Activated T-helper 2 cell treated with anti-CD3 and anti-CD28 coated beads, Interferon-gamma antibody, Interleukin-2, Interleukin-4, amounts not matched to agents 10 μg/mL and 5 μg/mL and 100 μg/mL, durations not matched to agents 14 hours and 24 hours and 36 hours (primary cell): Measurements from ENCODE around the gene CNNM4. TPM values are rescaled to one million over a fixed set of nuclear protein-coding genes. Genes with fewer than 3 reads are reported as not detected.
A peak's percentile ranks its signal among the peaks of the same experiment; 100 is the strongest.
"Not testable (repeated sequence)": the region's sequence is repeated elsewhere in the genome, so short reads cannot be mapped to it uniquely, and the experiment has no call there.

Experiments used
- DNase-seq: peaks from one replicate; pipeline ENCODE4 v3.0.0; 2021; ENCODE audit warnings: low spot score
- H3K27ac Mint-ChIP-seq: one replicate; pipeline ENCODE4 v1.8.0; 2021; ENCODE audit warnings: mixed read lengths
- H3K27me3 Mint-ChIP-seq: one replicate; pipeline ENCODE4 v1.8.0; 2021; ENCODE audit warnings: low read depth, mixed read lengths
- H3K36me3 Mint-ChIP-seq: one replicate; pipeline ENCODE4 v1.8.0; 2021; ENCODE audit warnings: low read depth, mixed read lengths
- H3K4me1 Mint-ChIP-seq: one replicate; pipeline ENCODE4 v1.8.0; 2021; ENCODE audit warnings: low read depth, mixed read lengths
- H3K4me3 Mint-ChIP-seq: one replicate; pipeline ENCODE4 v1.8.0; 2021; ENCODE audit warnings: low read depth, mild to moderate bottlenecking, moderate library complexity, mixed read lengths
- H3K9me3 Mint-ChIP-seq: one replicate; pipeline ENCODE4 v1.8.0; 2021; ENCODE audit warnings: mixed read lengths
- intact Hi-C: fragments of 100-400 bp; cut with micrococcal nuclease; formaldehyde crosslinking; loops from one replicate; pipeline ENCODE4 v1.15.1; 2023
- total RNA-seq: library from RNA; stranded (reverse); gene quantifications from 2 replicates; pipeline ENCODE4 v1.2.3, GENCODE V29; 2022

CNNM4 gene
- total RNA-seq, 1 donor from 2014 or later: 10.1 TPM

DNA sequence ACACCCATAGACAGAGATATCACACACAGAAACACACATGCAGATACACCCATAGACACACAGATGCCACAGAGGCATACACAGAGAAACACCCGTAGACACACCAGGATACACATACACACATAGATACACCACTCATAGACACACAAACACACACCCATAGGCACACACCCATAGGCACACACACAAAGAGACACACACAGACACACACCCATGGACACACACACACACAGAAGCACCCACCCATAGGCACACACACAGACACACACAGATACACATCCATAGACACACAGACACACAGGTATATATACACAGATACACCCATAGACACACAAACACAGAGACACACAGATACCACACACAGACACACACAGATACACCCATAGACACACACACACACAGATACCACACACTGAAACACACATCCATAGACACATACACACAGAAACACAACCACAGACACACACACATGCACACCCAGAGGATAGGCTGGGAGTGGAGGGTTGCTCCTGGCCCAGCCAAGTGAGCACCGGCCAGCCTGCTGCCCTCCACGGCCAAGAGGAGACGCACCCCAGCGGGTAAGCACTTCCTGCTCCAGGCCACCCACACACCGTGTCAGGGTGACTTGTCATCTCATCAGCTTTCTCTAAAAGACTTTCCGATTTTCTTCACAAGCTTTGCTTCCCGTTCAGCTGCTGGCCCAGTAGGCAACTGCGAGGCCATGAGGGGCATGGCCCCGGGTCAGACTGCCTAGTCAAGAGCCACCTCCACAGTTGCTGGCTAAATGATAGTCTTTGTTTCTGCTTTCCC, 41.3 kb downstream of the CNNM4 start:
- no peaks in the 10 kb centered on the region for H3K27me3 Mint-ChIP-seq
- no peak overlapping the region for H3K27ac Mint-ChIP-seq
- intact Hi-C loops: loop anchor here (5.0 kb wide), 2 partner anchors 40 to 165 kb away; partner anchors contain the start of genes CNNM4 and KANSL3
- peaks cover 4% of the 10 kb centered on the region for H3K36me3 Mint-ChIP-seq
- H3K4me1 Mint-ChIP-seq: peaks cover 8% of the 10 kb centered on the region
- H3K4me3 Mint-ChIP-seq: no peak overlapping the region
- H3K9me3 Mint-ChIP-seq: no peaks in the 10 kb centered on the region
- DNase-seq: no peak

DNA sequence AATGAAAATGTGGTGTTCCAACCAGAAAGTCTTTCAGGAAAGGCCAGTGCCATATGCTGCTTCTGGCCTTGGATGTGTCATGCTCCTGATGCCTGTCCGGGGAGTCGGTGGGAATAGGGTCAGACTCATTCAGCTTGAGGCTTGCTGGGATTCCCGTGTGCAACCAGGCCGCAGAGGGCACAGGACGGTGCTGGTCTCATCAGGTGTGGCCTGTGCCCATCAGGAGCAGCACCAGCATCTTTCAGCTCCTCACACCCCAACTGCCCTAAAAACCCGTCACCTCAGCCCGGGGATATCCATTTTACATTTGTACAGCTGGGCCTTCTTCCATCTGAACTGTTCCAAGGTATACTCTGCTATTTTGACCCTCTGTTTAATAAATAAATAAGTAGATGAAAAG, 42.0 kb downstream of the CNNM4 start:
- H3K27me3 Mint-ChIP-seq: no peaks in the 10 kb centered on the region
- H3K4me3 Mint-ChIP-seq: no peak overlapping the region
- peaks cover 9% of the 10 kb centered on the region for H3K4me1 Mint-ChIP-seq
- intact Hi-C loops: loop anchor here (5.0 kb wide), 2 partner anchors 40 to 165 kb away; partner anchors contain the start of genes CNNM4 and KANSL3
- DNase-seq: no peak
- peaks cover 4% of the 10 kb centered on the region for H3K36me3 Mint-ChIP-seq
- H3K9me3 Mint-ChIP-seq: no peaks in the 10 kb centered on the region
- H3K27ac Mint-ChIP-seq: no peak overlapping the region

DNA sequence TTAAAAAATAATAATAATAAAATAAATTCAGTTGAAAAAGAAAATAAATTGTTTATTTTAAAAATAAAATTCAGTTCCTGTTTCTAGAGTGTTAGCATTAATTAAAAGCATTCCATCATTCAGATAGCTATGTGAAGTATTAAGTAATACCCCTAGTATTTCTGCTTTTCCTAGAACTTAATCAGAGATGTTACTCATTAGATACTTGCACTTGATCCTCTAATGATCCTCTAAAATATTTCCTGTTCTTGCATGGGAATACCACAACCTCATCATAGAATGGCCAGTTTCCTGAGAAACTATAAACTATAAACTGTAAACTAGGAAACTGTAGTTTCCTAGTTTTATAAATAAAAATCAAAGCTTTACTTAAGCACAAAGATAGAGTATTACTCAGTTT, 44.3 kb downstream of the CNNM4 start:
- peaks cover 11% of the 10 kb centered on the region for H3K4me1 Mint-ChIP-seq
- no peak for DNase-seq
- no peak overlapping the region for H3K4me3 Mint-ChIP-seq
- no peaks in the 10 kb centered on the region for H3K27me3 Mint-ChIP-seq
- no peak overlapping the region for H3K27ac Mint-ChIP-seq
- H3K36me3 Mint-ChIP-seq: peaks cover 4% of the 10 kb centered on the region
- intact Hi-C loops: loop anchor here (5.0 kb wide), 2 partner anchors 43 to 168 kb away; partner anchors contain the start of genes CNNM4 and KANSL3
- H3K9me3 Mint-ChIP-seq: no peaks in the 10 kb centered on the region

DNA sequence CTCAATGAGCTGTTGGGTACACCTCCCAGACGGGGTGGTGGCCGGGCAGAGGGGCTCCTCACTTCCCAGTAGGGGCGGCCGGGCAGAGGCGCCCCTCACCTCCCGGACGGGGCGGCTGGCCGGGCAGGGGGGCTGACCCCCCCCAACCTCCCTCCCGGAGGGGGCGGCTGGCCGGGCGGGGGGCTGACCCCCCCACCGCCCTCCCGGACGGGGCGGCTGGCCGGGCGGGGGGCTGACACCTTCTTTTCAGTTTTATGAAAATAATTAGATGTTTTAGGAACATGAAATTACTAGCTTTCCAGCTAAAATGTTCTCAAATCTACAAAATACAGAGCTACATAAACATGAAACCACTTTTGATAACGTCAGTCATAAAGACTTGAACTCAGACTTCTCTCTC, 45.2 kb downstream of the CNNM4 start:
- H3K36me3 Mint-ChIP-seq, H3K9me3 Mint-ChIP-seq, H3K27ac Mint-ChIP-seq, DNase-seq, H3K27me3 Mint-ChIP-seq, H3K4me3 Mint-ChIP-seq, intact Hi-C loops: not testable (repeated sequence)
- peaks cover 12% of the 10 kb centered on the region for H3K4me1 Mint-ChIP-seq

GRCh38 chr2:96806468-96807126, 45.9 kb downstream of the CNNM4 start:
- intact Hi-C loops: no loop called here
- H3K4me3 Mint-ChIP-seq: no peak overlapping the region

GRCh38 chr2:96807127-96807471, 46.4 kb downstream of the CNNM4 start:
- H3K27me3 Mint-ChIP-seq: no peaks in the 10 kb centered on the region
- peaks cover 12% of the 10 kb centered on the region for H3K4me1 Mint-ChIP-seq
- intact Hi-C loops: no loop called here
- peaks cover 4% of the 10 kb centered on the region for H3K36me3 Mint-ChIP-seq
- peak overlapping the region; percentile 64 for H3K27ac Mint-ChIP-seq
- no peak for DNase-seq
- no peak overlapping the region for H3K4me3 Mint-ChIP-seq
- H3K9me3 Mint-ChIP-seq: no peaks in the 10 kb centered on the region

More at GRCh38 chr2:96806468-96807126, 45.9 kb downstream of the CNNM4 start:
- no peak for DNase-seq
- Mint-ChIP-seq H3K4me1 (peaks cover 12% of the 10 kb centered on the region), H3K27me3 (no peaks in the 10 kb centered on the region), H3K36me3 (peaks cover 4% of the 10 kb centered on the region), H3K9me3 (no peaks in the 10 kb centered on the region), H3K27ac (peak overlapping the region; percentile 64)

DNA sequence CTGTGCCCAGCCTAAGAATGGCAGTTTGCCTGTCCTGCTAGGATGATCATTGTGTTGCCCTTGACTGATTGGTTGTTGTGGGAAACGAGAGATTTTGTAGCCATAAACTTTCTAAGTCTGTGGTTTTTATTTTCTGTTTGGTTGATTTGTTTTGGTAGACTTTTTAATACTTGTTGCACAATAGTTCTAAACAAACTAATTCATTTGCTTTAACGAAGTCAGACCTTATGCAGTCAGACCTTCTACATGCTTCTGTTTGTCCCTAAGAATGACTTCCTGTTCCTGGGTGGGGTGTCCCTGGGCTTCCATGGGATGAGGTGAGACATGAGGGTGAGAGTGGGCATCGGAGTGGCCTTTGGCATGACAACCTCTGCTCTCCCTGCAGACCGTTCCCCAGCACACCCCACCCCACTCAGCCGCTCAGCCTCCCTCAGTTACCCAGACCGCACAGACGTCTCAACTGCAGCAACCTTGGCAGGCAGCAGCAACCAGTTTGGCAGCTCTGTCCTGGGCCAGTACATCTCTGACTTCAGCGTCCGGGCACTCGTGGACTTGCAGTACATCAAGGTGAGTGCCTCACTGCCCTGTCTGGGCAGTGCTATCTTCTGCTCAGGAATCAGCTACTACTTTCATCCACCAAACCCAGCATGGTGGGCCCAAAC, 47.6 kb downstream of the CNNM4 start:
- intact Hi-C loops: no loop called here
- H3K4me1 Mint-ChIP-seq: peaks cover 12% of the 10 kb centered on the region
- H3K27me3 Mint-ChIP-seq: no peaks in the 10 kb centered on the region
- H3K9me3 Mint-ChIP-seq: no peaks in the 10 kb centered on the region
- H3K27ac Mint-ChIP-seq: peak overlapping the region; percentile 21
- peaks cover 8% of the 10 kb centered on the region for H3K36me3 Mint-ChIP-seq
- DNase-seq: no peak
- no peak overlapping the region for H3K4me3 Mint-ChIP-seq

DNA sequence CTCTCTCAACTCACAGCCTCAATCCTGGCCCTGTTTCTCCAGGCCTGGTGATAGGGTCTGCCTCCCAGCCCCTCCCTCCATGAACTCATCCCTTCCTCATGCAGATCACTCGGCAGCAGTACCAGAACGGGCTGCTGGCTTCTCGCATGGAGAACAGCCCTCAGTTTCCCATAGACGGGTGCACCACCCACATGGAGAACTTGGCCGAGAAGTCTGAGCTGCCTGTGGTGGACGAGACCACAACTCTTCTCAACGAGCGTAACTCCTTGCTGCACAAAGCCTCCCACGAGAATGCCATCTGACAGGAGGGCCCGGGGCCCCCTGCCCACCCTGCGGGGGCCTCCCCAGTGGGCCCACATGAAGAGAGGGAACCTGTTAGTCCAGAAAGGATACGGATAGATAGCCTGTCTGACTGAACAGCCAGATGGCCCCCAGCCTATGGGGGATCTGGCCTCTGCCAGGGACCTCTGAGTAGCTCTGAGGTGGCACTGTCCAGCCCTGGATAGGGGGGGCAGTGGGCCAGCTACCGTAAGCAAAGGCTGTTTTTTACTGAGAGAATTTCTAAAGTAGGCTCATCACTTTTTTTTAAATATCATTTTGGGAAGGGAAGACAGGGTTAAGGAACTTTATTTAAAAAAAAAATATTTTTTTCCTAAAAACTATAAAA, 48.6 kb downstream of the CNNM4 start:
- no peak for DNase-seq
- Mint-ChIP-seq H3K4me3 (no peak overlapping the region), H3K9me3 (no peaks in the 10 kb centered on the region), H3K27ac (no peak overlapping the region), H3K4me1 (peaks cover 12% of the 10 kb centered on the region), H3K27me3 (no peaks in the 10 kb centered on the region), H3K36me3 (peaks cover 8% of the 10 kb centered on the region)
- intact Hi-C loops: no loop called here

DNA sequence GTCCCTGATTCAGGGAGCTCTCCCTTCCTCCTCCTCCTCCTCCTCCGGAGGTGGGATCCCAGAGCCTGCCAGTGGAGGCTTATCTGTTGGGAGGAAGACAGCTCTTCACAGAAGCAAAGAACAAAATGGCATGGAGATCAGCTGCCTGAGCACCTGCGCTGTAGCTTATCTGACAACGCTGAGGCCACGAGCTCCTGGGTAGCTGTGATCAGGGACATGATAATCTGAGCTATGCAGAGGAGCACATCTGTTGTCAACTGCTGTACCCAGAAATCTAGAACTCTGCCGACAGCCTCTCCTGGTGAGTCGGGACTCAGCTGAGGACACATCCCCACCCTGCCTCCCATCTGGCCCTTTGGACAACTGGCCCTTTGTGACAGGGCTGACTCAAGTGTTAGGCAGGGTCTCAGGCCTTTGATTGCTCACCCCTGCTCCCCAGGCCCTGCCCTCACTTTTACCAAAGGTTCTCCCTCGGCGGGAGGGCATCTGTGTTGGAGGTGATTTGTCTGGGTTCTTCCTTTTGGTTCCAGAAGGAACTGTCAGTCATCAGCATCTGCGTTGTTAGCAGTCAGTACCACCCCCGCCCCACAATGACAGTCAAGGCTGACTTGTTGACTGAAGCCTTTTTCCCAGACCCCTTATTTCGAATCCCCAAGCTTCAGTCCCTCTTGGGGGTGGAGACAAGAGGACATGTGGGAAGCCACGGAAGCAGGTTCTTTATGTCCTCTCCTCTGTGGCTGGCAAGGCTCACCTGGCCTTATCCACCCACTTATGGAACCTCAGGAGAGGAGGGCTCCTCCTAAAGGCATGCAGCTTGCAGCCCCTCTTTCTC, 49.5 kb downstream of the CNNM4 start:
- H3K4me3 Mint-ChIP-seq: no peak overlapping the region
- H3K27ac Mint-ChIP-seq: no peak overlapping the region
- intact Hi-C loops: no loop called here
- H3K27me3 Mint-ChIP-seq: no peaks in the 10 kb centered on the region
- H3K4me1 Mint-ChIP-seq: peaks cover 15% of the 10 kb centered on the region
- DNase-seq: no peak
- H3K36me3 Mint-ChIP-seq: peaks cover 8% of the 10 kb centered on the region
- no peaks in the 10 kb centered on the region for H3K9me3 Mint-ChIP-seq

DNA sequence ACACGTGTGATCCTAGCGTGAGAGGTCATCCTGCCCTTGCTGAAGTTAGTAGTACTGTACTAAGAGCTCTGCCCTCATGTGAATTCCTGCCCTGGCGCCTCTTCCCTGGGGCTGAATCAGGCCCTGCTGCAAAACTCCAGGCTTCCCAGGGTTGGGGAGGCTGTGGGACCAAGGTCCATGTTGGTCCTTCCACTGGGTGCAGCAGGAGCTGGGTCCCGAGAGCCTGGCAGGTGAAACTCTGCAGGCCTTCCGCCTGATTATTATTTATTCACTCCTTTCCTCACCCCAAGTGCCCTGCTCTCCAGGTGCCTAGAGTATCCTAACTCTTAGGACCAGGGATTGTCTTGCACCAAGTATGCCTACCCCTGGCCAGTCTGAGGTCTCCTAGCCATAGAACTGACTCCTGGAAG, 50.1 kb downstream of the CNNM4 start:
- H3K27me3 Mint-ChIP-seq: no peaks in the 10 kb centered on the region
- DNase-seq: no peak
- H3K4me3 Mint-ChIP-seq: no peak overlapping the region
- H3K9me3 Mint-ChIP-seq: no peaks in the 10 kb centered on the region
- H3K27ac Mint-ChIP-seq: no peak overlapping the region
- H3K4me1 Mint-ChIP-seq: peaks cover 19% of the 10 kb centered on the region
- intact Hi-C loops: no loop called here
- peaks cover 8% of the 10 kb centered on the region for H3K36me3 Mint-ChIP-seq

DNA sequence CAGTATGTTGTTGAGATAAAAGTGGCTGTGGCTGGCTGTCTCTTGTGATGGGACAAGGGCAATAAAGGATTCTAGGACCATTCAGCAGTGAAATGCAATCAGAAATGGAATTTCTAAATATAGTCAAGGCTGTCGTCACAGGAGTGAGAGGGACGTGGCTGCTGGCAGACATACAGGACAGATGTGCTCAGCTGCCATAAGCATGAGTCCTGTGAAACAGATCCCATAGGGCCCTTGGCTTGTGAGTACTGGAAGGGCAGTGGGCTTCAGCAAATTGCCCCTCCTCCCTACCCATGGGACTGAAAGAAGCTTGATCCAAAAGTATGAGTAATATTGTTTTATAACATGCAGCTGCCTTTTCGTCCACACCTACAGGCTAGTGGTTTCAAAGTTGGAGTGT, 51.2 kb downstream of the CNNM4 start:
- H3K27ac Mint-ChIP-seq: no peak overlapping the region
- intact Hi-C loops: no loop called here
- H3K27me3 Mint-ChIP-seq: no peaks in the 10 kb centered on the region
- peaks cover 4% of the 10 kb centered on the region for H3K36me3 Mint-ChIP-seq
- no peak overlapping the region for H3K4me3 Mint-ChIP-seq
- peaks cover 11% of the 10 kb centered on the region for H3K4me1 Mint-ChIP-seq
- DNase-seq: no peak
- H3K9me3 Mint-ChIP-seq: no peaks in the 10 kb centered on the region

DNA sequence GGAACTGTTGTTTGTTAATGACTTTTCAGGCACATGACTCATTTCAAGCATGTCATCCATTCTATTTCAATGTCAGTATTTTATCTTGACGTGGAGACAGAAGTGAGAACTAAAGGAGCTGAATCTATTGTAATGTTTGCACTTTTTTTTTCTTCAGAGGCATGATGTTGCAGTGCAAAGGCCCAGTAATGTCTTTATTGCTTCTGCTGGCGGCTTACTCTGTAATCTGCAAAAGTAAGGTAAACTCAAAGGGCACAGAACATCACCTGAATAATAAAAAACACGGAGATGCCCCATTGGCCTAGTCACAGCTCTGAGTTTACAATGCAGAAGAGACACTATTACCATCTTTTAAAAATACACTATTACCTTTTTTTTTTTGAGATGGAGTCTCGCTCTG, 53.0 kb downstream of the CNNM4 start:
- Mint-ChIP-seq H3K27ac (no peak overlapping the region), H3K9me3 (no peaks in the 10 kb centered on the region), H3K4me1 (peaks cover 20% of the 10 kb centered on the region), H3K27me3 (no peaks in the 10 kb centered on the region), H3K36me3 (peaks cover 20% of the 10 kb centered on the region), H3K4me3 (no peak overlapping the region)
- DNase-seq: no peak
- intact Hi-C loops: no loop called here
